SK-N-SH (cell line): Measurements from ENCODE around the gene C5orf22. TPM values are rescaled to one million over a fixed set of nuclear protein-coding genes. Genes with fewer than 3 reads are reported as not detected.
"Not testable (repeated sequence)": the region's sequence is repeated elsewhere in the genome, so short reads cannot be mapped to it uniquely, and the experiment has no call there.

Experiments
- CTCF ChIA-PET: fragments of 300-600, 350-600 bp; formaldehyde crosslinking; extraction: SDS; loops from one replicate; lab custom pipeline; 2021; lab: Yijun Ruan, JAX
- POLR2A ChIA-PET: fragments of 350-600 bp; sonication (Branson Sonifier 250); formaldehyde crosslinking; extraction: SDS; loops from one replicate; lab custom pipeline; 2020; ENCODE audit warnings: antibody characterized with exemption, inconsistent platforms; lab: Yijun Ruan, JAX
- DNase-seq: peaks from one replicate; pipeline ENCODE4 v3.0.0; 2012
- H2AFZ ChIP-seq: fragments of 200-600 bp; sonication (generic); 2 replicates; pipeline ENCODE4 v1.8.1; 2016; ENCODE audit warnings: antibody characterized with exemption, mild to moderate bottlenecking, low read depth
- H3F3A ChIP-seq: fragments of 200-600 bp; sonication (generic); replicated peaks from 2 replicates; pipeline ENCODE3; 2016; ENCODE audit warnings: antibody characterized with exemption, mild to moderate bottlenecking; ENCODE audit not compliant: insufficient read depth
- H3K27ac ChIP-seq, 2 experiments: fragments of 200-500 bp in 1 of 2; fragments of 200-600 bp in 1 of 2; sonication (Bioruptor generic) in 1 of 2; sonication (generic), shearing (Covaris generic) in 1 of 2; 2 replicates each; pipeline versions ENCODE4 v1.5.1 to v1.6.1; 2014 to 2016; ENCODE audit warnings: low read depth in 2 of 2, inconsistent platforms in 1 of 2, low read length in 1 of 2, mild to moderate bottlenecking in 1 of 2, mixed read lengths in 1 of 2
- H3K27me3 ChIP-seq: fragments of 200-600 bp; sonication (generic), shearing (Covaris generic); 2 replicates; pipeline ENCODE4 v1.6.1; 2016; ENCODE audit warnings: mixed run types; ENCODE audit not compliant: insufficient read depth
- H3K36me3 ChIP-seq, 2 experiments: fragments of 200-500 bp in 1 of 2; fragments of 200-600 bp in 1 of 2; sonication (Bioruptor generic) in 1 of 2; sonication (generic) in 1 of 2; replicated peaks in 1 of 2; 2 replicates each; pipeline versions ENCODE3 to v1.5.1; 2014 to 2016; ENCODE audit warnings: low read length in 1 of 2, mild to moderate bottlenecking in 1 of 2; ENCODE audit not compliant: insufficient read depth in 2 of 2, control insufficient read depth in 1 of 2
- H3K4me1 ChIP-seq, 2 experiments: fragments of 200-500 bp in 1 of 2; fragments of 200-600 bp in 1 of 2; sonication (Bioruptor generic) in 1 of 2; sonication (generic), shearing (Covaris generic) in 1 of 2; 2 replicates each; pipeline versions ENCODE4 v1.5.1 to v1.6.1; 2014 to 2016; ENCODE audit warnings: low read depth in 1 of 2, low read length in 1 of 2, mixed run types in 1 of 2; ENCODE audit not compliant: insufficient read depth in 2 of 2, control insufficient read depth in 1 of 2
- H3K4me2 ChIP-seq: fragments of 200-600 bp; sonication (generic), shearing (Covaris generic); 2 replicates; pipeline ENCODE4 v1.6.1; 2017; ENCODE audit warnings: mixed run types
- H3K4me3 ChIP-seq, 2 experiments: fragments of 200-500 bp in 1 of 2; fragments of 200-600 bp in 1 of 2; sonication (Bioruptor generic) in 1 of 2; sonication (generic), shearing (Covaris generic) in 1 of 2; 2 replicates each; pipeline versions ENCODE4 v1.5.1 to v1.8.1; 2014 to 2016; ENCODE audit warnings: low read depth in 2 of 2, inconsistent platforms in 1 of 2, low read length in 1 of 2, mild to moderate bottlenecking in 1 of 2, mixed read lengths in 1 of 2, moderate library complexity in 1 of 2
- H3K79me2 ChIP-seq: fragments of 200-600 bp; sonication (generic); 2 replicates; pipeline ENCODE4 v1.8.1; 2017; ENCODE audit warnings: mild to moderate bottlenecking; ENCODE audit not compliant: insufficient read depth
- H3K9ac ChIP-seq: fragments of 200-600 bp; sonication (generic); 2 replicates; pipeline ENCODE4 v1.6.1; 2017; ENCODE audit warnings: mixed run types
- H3K9me2 ChIP-seq: fragments of 200-600 bp; sonication (generic); 2 replicates; pipeline ENCODE4 v1.6.1; 2017; ENCODE audit warnings: mixed run types
- H3K9me3 ChIP-seq: fragments of 200-600 bp; sonication (generic); 2 replicates; pipeline ENCODE4 v1.6.1; 2017; ENCODE audit warnings: mixed run types, mild to moderate bottlenecking, moderate library complexity
- H4K20me1 ChIP-seq: fragments of 200-600 bp; sonication (generic); 2 replicates; pipeline ENCODE4 v1.6.1; 2017; ENCODE audit warnings: mild to moderate bottlenecking, mixed run types; ENCODE audit not compliant: insufficient read depth
- ELF1 ChIP-seq: IDR thresholded peaks from 2 replicates; pipeline ENCODE4 v1.4.0; 2012
- EZH2phosphoT487 ChIP-seq: fragments of 200-600 bp; sonication (generic); IDR thresholded peaks from 2 replicates; pipeline ENCODE4 v1.6.1; 2017; ENCODE audit warnings: low read depth, mixed run types, mild to moderate bottlenecking, antibody characterized with exemption, moderate library complexity, borderline replicate concordance
- FOXM1 ChIP-seq: IDR thresholded peaks from 2 replicates; pipeline ENCODE4 v1.4.0; 2012; ENCODE audit warnings: low read depth, mild to moderate bottlenecking
- GABPA ChIP-seq: IDR thresholded peaks from 2 replicates; pipeline ENCODE4 v1.4.0; 2012; ENCODE audit warnings: low read depth, mild to moderate bottlenecking
- JUND ChIP-seq: IDR thresholded peaks from 2 replicates; pipeline ENCODE4 v1.4.0; 2012
- POLR2AphosphoS5 ChIP-seq: IDR thresholded peaks from 2 replicates; pipeline ENCODE4 v1.6.1; 2012; ENCODE audit warnings: low read depth, low read length
- RFX5 ChIP-seq: IDR thresholded peaks from 2 replicates; pipeline ENCODE4 v1.6.1; 2012; ENCODE audit warnings: mild to moderate bottlenecking, improper control_type of control experiment, low read length
- RXRA ChIP-seq: IDR thresholded peaks from 2 replicates; pipeline ENCODE4 v1.4.0; 2012; ENCODE audit warnings: low read depth, mild to moderate bottlenecking, borderline replicate concordance
- SMC3 ChIP-seq: IDR thresholded peaks from 2 replicates; pipeline ENCODE4 v1.6.1; 2012; ENCODE audit warnings: low read depth, low read length, improper control_type of control experiment
- TCF12 ChIP-seq: IDR thresholded peaks from 2 replicates; pipeline ENCODE4 v1.4.0; 2012
- WGBS: methylation state at CpG from one replicate; pipeline ENCODE4 v1.1.6; 2017; ENCODE audit warnings: low lambda C conversion rate; 5-methylcytosine and 5-hydroxymethylcytosine counted together
- polyA plus RNA-seq, 3 experiments: library from polyadenylated mRNA; depleted of rRNA; stranded (reverse); fragments of >200 nt; gene quantifications; 2 replicates each; pipeline ENCODE4 v1.2.3, GENCODE V29; 2012
- TF ChIP-seq, protein P1 (sequence below): IDR thresholded peaks from 2 replicates; pipeline ENCODE4 v1.4.0; 2012; ENCODE audit warnings: low read depth, borderline replicate concordance
- TF ChIP-seq, protein P2 (sequence below): IDR thresholded peaks from 2 replicates; pipeline ENCODE4 v1.4.0; 2012; ENCODE audit warnings: low read depth, borderline replicate concordance
- TF ChIP-seq, protein P3 (sequence below): IDR thresholded peaks from 2 replicates; pipeline ENCODE4 v1.4.0; 2012; ENCODE audit warnings: low read depth
- TF ChIP-seq, protein P4 (sequence below): fragments of 150-350 bp; IDR thresholded peaks from 2 replicates; pipeline ENCODE4 v1.6.1; 2016; ENCODE audit warnings: mild to moderate bottlenecking, low read depth, low read length
- TF ChIP-seq, protein P5 (sequence below): fragments of 200-600 bp; sonication (generic); IDR thresholded peaks from 2 replicates; pipeline ENCODE4 v1.6.1; 2017; ENCODE audit warnings: antibody characterized with exemption, mild to moderate bottlenecking, moderate library complexity
- TF ChIP-seq, protein P6 (sequence below): fragments of 150-350 bp; IDR thresholded peaks from 2 replicates; pipeline ENCODE4 v1.6.1; 2017; ENCODE audit warnings: antibody characterized with exemption, low read length, low read depth, borderline replicate concordance
- TF ChIP-seq, protein P7 (sequence below): IDR thresholded peaks from 2 replicates; pipeline ENCODE4; 2012

The C5orf22 gene
- polyA plus RNA-seq, 1 of the 3 experiments (the other 2 are of a cell fraction), result 13.6 TPM

DNA sequence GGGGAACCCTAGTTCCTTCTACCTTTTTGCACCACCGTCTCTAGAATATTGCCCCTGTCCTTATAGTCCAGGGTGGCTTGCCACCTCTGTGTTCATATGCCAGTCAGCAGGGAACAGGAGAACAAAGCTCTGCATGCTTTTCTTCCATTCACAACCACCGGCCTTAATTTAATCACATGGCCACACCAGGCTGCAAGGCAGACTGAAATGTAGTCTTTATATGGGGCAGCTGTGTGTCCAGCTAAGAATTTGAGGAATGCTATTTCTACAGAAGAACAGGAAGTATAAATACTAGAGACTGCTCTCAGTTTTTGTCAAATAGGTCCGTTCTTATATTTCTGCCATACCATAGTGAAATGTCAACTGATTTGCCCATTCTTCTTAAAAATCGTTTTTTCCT lies 5.8 kb downstream of the C5orf22 start (continued):
- TF ChIP-seq FOXM1, result no peak
- TF ChIP-seq, protein P1, sequence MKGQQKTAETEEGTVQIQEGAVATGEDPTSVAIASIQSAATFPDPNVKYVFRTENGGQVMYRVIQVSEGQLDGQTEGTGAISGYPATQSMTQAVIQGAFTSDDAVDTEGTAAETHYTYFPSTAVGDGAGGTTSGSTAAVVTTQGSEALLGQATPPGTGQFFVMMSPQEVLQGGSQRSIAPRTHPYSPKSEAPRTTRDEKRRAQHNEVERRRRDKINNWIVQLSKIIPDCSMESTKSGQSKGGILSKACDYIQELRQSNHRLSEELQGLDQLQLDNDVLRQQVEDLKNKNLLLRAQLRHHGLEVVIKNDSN, result no peak
- no peak for TF ChIP-seq POLR2AphosphoS5
- TF ChIP-seq EZH2phosphoT487, result no peak
- TF ChIP-seq, protein P2, sequence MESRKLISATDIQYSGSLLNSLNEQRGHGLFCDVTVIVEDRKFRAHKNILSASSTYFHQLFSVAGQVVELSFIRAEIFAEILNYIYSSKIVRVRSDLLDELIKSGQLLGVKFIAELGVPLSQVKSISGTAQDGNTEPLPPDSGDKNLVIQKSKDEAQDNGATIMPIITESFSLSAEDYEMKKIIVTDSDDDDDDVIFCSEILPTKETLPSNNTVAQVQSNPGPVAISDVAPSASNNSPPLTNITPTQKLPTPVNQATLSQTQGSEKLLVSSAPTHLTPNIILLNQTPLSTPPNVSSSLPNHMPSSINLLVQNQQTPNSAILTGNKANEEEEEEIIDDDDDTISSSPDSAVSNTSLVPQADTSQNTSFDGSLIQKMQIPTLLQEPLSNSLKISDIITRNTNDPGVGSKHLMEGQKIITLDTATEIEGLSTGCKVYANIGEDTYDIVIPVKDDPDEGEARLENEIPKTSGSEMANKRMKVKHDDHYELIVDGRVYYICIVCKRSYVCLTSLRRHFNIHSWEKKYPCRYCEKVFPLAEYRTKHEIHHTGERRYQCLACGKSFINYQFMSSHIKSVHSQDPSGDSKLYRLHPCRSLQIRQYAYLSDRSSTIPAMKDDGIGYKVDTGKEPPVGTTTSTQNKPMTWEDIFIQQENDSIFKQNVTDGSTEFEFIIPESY, result no peak
- no peak for TF ChIP-seq RXRA
- TF ChIP-seq TCF12, result no peak
- no peak for TF ChIP-seq SMC3

DNA sequence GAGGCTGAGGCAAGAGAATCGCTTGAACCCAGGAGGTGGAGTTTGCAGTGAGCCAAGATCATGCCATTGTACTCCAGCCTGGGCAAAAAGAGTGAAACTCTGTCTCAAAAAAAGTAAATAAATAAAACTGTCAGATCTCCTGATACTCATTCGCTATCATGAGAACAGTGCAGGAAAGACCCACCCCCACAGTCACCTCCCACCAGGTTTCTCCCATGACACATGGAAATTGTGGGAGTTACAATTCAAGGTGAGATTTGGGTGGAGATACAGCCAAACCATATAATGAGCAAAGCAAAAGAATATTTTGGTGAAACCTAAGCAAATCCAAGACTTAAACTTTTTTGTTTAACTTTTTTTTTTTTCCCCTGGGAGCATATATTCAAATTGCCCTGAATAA lies 17.0 kb downstream of the C5orf22 start:
- peaks cover 50 to 75% of the 10 kb centered on the region in 2 experiments for H3K36me3 ChIP-seq
- H3K4me3 ChIP-seq, result not testable (repeated sequence)

DNA sequence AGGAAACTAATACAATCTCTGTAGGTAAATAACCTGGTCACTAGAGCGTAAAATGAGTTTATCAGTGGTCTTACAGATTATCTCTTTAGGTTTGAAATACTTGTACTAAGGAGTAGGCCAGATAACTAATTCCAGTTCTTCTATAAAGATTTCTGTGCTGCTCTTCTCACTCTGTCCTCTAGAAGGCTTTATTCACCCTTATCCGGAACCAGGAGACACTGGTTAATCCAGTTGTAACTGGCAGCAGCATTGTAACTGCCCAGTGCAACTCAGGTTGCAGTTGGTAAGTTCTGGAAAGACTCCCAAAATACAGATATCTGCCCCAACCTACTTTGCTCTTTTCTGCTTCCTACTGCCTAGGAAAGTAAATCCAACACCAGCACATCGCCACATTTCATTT lies 19.8 kb downstream of the C5orf22 start:
- no peak overlapping the region for H2AFZ ChIP-seq
- 100% methylated on average over 3 of the region's 3 CpGs for WGBS
- no peaks in the 10 kb centered on the region for H4K20me1 ChIP-seq
- peaks cover 3% of the 10 kb centered on the region for H3F3A ChIP-seq
- H3K36me3 ChIP-seq, result peaks cover 43 to 64% of the 10 kb centered on the region in 2 experiments
- H3K4me3 ChIP-seq, result no peak overlapping the region
- H3K27me3 ChIP-seq, result no peaks in the 10 kb centered on the region
- no peak for DNase-seq
- ChIA-PET POLR2A (interaction anchor here (0.6 kb wide), 1 partner anchor 210 kb away, joined by 3 read pairs; no protein-coding TSS in a partner anchor), CTCF (interaction anchor here (1.6 kb wide), 1 partner anchor 541 kb away, joined by 6 read pairs; no protein-coding TSS in a partner anchor)
- no peak overlapping the region for H3K4me2 ChIP-seq
- peaks cover 0 to 13% of the 10 kb centered on the region in 2 experiments; a peak in 1 of 4 replicates for H3K4me1 ChIP-seq
- H3K27ac ChIP-seq, result no peak overlapping the region
- no peaks in the 10 kb centered on the region for H3K79me2 ChIP-seq
- H3K9me2 ChIP-seq, result no peaks in the 10 kb centered on the region
- no peaks in the 10 kb centered on the region for H3K9me3 ChIP-seq
- no peak overlapping the region for H3K9ac ChIP-seq
- TF ChIP-seq, protein P3, sequence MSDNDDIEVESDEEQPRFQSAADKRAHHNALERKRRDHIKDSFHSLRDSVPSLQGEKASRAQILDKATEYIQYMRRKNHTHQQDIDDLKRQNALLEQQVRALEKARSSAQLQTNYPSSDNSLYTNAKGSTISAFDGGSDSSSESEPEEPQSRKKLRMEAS, result no peak
- TF ChIP-seq GABPA (no peak), RFX5 (no peak), ELF1 (no peak), TCF12 (no peak), JUND (no peak), EZH2phosphoT487 (no peak)
- TF ChIP-seq, protein P4, sequence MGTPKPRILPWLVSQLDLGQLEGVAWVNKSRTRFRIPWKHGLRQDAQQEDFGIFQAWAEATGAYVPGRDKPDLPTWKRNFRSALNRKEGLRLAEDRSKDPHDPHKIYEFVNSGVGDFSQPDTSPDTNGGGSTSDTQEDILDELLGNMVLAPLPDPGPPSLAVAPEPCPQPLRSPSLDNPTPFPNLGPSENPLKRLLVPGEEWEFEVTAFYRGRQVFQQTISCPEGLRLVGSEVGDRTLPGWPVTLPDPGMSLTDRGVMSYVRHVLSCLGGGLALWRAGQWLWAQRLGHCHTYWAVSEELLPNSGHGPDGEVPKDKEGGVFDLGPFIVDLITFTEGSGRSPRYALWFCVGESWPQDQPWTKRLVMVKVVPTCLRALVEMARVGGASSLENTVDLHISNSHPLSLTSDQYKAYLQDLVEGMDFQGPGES, result no peak
- TF ChIP-seq, protein P5, sequence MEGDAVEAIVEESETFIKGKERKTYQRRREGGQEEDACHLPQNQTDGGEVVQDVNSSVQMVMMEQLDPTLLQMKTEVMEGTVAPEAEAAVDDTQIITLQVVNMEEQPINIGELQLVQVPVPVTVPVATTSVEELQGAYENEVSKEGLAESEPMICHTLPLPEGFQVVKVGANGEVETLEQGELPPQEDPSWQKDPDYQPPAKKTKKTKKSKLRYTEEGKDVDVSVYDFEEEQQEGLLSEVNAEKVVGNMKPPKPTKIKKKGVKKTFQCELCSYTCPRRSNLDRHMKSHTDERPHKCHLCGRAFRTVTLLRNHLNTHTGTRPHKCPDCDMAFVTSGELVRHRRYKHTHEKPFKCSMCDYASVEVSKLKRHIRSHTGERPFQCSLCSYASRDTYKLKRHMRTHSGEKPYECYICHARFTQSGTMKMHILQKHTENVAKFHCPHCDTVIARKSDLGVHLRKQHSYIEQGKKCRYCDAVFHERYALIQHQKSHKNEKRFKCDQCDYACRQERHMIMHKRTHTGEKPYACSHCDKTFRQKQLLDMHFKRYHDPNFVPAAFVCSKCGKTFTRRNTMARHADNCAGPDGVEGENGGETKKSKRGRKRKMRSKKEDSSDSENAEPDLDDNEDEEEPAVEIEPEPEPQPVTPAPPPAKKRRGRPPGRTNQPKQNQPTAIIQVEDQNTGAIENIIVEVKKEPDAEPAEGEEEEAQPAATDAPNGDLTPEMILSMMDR, result no peak
- TF ChIP-seq, protein P1, result no peak
- TF ChIP-seq, protein P6, sequence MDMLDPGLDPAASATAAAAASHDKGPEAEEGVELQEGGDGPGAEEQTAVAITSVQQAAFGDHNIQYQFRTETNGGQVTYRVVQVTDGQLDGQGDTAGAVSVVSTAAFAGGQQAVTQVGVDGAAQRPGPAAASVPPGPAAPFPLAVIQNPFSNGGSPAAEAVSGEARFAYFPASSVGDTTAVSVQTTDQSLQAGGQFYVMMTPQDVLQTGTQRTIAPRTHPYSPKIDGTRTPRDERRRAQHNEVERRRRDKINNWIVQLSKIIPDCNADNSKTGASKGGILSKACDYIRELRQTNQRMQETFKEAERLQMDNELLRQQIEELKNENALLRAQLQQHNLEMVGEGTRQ, result no peak
- TF ChIP-seq, protein P7, sequence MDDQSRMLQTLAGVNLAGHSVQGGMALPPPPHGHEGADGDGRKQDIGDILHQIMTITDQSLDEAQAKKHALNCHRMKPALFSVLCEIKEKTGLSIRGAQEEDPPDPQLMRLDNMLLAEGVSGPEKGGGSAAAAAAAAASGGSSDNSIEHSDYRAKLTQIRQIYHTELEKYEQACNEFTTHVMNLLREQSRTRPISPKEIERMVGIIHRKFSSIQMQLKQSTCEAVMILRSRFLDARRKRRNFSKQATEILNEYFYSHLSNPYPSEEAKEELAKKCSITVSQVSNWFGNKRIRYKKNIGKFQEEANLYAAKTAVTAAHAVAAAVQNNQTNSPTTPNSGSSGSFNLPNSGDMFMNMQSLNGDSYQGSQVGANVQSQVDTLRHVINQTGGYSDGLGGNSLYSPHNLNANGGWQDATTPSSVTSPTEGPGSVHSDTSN, result no peak

More for the DNA sequence above, 17.0 kb downstream of the C5orf22 start:
- CTCF ChIA-PET, H3K4me2 ChIP-seq, H3K27ac ChIP-seq, POLR2A ChIA-PET, H3K9me3 ChIP-seq, H2AFZ ChIP-seq, H3K9me2 ChIP-seq, H3K27me3 ChIP-seq, H3F3A ChIP-seq, H3K79me2 ChIP-seq, H4K20me1 ChIP-seq, H3K9ac ChIP-seq, H3K4me1 ChIP-seq, DNase-seq: not testable (repeated sequence)
- WGBS, result 98% methylated on average over 2 of the region's 2 CpGs
